NCI-H2171 (cell line): ENCODE results near the gene AFG1L.
"Not testable (repeated sequence)": the region's sequence is repeated elsewhere in the genome, so short reads cannot be mapped to it uniquely, and the experiment has no call there.

Source experiments
- DNase-seq: peaks from one replicate; lab custom pipeline; 2025; lab: John Stamatoyannopoulos, UW

The AFG1L gene

GRCh38 chr6:108416047-108416833, 121.4 kb downstream of the AFG1L start:
- not testable (repeated sequence) for DNase-seq

GRCh38 chr6:108417027-108417426, 122.2 kb downstream of the AFG1L start:
- DNase-seq = no peak

DNA sequence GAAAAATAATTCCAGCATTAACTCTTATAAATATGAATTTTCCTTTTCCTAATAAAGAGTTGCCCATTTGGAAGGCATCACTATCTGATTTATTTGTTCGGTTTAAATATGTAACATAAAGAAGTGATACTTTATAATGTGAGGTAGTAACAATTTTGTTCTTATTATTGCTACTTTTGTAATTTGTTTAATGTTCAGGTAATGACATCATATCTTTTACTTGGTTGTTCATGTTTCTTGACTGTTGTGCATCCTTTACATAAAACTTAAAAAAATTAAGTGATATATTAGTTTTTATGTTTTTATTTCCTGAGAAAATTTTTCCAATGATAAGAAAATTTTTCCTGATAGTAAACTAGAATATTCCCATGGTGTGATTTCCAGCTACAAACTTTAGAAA, 124.6 kb downstream of the AFG1L start:
- no peak for DNase-seq

- DNase-seq = no peak
Measured at GRCh38 chr6:108419934-108420609, 125.2 kb downstream of the AFG1L start.

GRCh38 chr6:108421366-108421765, 126.5 kb downstream of the AFG1L start:
- no peak for DNase-seq

DNA sequence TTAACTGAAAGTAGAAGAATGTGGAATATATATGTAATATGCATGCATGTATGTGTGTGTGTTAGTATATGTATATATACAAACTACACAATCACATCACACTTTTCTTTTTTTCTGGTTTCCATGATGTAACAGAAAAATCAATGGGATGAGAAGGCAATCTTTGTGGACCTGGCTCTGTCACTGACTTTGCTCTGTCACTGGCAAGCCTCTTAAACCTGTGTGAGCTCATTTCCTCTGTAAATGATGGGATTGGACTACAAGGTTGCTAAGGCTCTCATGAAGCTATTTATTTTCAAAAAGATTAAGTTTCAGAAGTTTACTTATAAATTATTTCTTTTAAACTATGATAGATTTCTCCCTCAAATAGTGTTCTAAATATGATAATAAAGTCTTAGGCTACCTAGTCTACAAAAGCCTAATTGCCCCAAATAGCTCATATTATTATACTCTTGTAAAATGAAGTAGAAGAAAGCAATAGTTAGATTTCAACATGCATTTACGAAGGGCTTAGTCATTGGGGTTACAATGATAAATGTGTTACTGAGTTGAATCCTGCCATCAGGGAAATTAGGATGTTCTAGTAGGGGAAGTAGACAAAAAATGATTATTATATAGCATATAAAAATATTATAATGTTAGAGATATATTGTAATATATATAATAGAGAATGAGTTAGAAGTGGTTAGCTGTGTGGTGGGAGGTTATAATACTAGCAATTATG, 129.3 kb downstream of the AFG1L start:
- no peak for DNase-seq

- no peak for DNase-seq
Measured at GRCh38 chr6:108425428-108425827, 130.6 kb downstream of the AFG1L start.

- DNase-seq = no peak
Measured at GRCh38 chr6:108432143-108432542, 137.3 kb downstream of the AFG1L start.

DNA sequence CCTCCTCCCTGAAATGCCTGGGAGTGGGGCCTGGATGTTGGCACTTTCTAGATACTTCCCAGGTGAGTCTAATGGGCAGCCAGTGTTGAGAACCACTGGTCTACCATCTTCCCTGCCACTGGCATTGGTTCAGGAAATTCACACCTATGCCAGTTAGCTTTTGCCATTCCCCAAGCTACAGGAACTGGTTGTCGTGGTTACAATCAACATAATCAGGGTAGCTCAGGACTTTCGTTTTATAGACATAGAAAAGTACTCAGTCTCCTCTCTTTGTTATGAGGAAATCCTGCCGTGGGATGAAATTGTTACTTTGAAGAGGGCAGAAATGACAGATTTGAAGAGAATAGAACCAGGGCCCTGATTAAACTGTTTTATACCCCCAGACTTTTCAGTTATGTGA, 137.9 kb downstream of the AFG1L start:
- no peak for DNase-seq

- DNase-seq = no peak
Measured at GRCh38 chr6:108434222-108434621, 139.4 kb downstream of the AFG1L start.

DNA sequence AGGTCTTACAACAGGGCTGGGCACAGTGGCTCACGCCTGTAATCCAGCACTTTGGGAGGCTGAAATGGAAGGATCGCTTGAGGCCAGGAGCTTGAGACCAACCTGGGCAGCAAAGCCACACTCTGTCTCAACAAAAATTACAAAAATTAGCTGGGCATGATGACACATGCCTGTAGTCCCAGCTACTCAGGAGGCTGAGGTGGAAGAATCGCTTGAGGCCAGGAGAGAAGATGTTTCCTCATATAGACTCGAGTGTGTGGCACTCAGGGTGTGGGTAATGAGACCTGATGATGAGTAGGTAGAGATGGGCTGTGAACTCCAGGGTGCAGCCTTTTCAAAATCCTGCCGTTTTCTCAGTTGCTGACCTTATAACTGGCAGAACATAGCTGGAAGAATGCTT, 140.5 kb downstream of the AFG1L start:
- DNase-seq = no peak

GRCh38 chr6:108436771-108437170, 141.9 kb downstream of the AFG1L start:
- DNase-seq = no peak

DNA sequence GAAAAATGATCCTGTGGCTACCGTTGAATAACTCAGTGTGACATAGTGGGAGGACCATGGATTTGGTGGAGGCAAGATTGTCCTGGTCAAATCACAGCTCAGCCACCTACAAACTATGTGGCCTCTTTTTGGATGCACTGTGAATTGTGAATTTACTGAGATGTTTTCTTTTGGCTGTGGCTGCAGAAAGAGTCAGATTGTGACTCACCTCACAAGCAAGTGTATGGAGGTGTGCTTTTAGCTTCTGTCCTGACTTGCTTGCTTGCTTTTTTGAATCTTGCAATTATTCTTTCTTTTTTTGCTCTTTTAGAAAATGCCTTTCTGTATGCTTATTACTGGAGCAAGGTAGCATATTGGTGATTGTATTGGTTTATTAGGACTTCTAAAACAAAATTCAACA, 143.0 kb downstream of the AFG1L start:
- DNase-seq = no peak

DNA sequence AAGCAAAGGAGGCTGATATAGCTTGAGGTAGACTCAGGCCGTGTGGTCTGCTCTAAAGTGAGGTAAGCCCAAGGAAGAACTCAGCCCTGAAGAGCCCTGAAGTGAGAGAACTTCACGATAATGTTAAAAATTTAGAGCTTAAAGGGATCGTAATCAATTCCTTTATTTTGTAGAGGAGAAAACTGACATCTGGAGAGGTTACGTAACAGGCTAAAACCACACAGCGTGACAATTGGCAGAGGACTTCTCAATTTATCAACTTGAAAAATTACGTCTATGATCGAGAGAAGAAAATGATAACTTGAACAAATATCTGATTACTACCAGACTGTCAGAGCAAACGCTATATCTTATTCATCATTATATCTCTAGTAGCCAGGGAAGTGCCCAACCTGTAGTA, 144.1 kb downstream of the AFG1L start:
- DNase-seq = no peak

DNA sequence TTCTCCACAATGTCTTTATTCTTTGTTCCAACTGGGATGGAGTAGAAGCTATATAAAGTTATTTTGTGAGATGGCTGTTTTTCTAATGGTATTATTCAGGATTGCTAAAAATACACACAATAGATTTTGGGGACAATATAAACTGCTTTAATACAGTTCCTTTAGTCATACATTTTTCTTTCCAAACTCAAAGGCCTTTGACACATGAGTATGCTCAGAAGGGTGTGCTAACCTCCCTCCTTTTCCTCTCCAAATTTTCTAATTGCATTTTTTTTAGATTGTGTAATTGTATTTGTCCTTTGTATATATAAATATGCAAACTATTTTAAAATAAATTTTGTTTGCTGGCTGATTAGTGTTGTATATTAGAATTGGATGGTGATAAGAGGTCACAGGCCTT, 146.3 kb downstream of the AFG1L start:
- DNase-seq = no peak

GRCh38 chr6:108442770-108443520, 148.1 kb downstream of the AFG1L start:
- no peak for DNase-seq

- DNase-seq = no peak
Measured at GRCh38 chr6:108446629-108447150, 151.8 kb downstream of the AFG1L start.

GRCh38 chr6:108448481-108448880, 153.6 kb downstream of the AFG1L start:
- no peak for DNase-seq

DNA sequence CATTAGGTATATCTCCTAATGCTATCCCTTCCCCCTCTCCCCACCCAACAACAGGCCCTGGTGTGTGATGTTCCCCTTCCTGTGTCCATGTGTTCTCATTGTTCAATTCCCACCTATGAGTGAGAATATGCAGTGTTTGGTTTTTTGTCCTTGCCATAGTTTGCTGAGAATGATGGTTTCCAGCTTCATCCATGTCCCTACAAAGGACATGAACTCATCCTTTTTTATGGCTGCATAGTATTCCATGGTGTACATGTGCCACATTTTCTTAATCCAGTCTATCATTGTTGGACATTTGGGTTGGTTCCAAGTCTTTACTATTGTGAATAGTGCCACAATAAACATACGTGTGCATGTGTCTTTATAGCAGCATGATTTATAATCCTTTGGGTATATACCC, 154.9 kb downstream of the AFG1L start:
- not testable (repeated sequence) for DNase-seq

DNA sequence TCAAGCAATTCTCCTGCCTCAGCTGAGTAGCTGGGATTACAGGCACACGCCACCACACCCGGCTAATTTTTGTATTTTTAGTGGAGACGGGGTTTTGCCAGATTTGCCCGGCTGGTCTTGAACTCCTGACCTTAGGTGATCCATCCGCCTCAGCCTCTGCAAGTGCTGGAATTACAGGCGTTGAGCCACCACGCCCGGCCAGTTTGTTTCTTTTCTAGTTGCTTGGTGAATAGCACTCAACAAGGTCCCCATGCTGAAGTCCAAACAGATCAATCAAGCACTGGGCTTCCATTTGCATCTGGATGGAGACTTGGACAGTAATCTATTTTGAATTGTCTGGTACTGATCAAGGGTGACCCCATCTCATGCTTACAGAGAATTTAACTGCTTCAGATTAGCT, 157.0 kb downstream of the AFG1L start:
- no peak for DNase-seq

- no peak for DNase-seq
Measured at GRCh38 chr6:108452711-108453195, 157.9 kb downstream of the AFG1L start.
